ENCODE results near the gene TFAP2A.

- no peak for TF ChIP-seq ZNF302 (tag by site-specific recombination; IDR thresholded peaks at IDR 0.05; ENCODE audit: low read depth)
- no peak for TF ChIP-seq ZNF121 (tag by site-specific recombination; IDR thresholded peaks at IDR 0.05)
- no peak for TF ChIP-seq CTCF (tag by site-specific recombination; IDR thresholded peaks at IDR 0.05)
Measured at GRCh38 chr6:10351791-10352190, 63.1 kb downstream of the TFAP2A start.

Data from HEK293 (cell line).